Smooth muscle cell (in vitro differentiated cells): ENCODE results near the gene ETV2. TPM values are rescaled to one million over a fixed set of nuclear protein-coding genes. Genes with fewer than 3 reads are reported as not detected.

Experiments
- DNase-seq: peaks from one replicate; lab custom pipeline; 2025; ENCODE audit not compliant: unreplicated experiment; lab: John Stamatoyannopoulos, UW
- H2AFZ ChIP-seq: fragments of 200-600 bp; sonication (generic); 2 replicates; pipeline ENCODE4 v1.6.0; 2016; ENCODE audit warnings: antibody characterized with exemption, low read depth, mild to moderate bottlenecking
- H3F3A ChIP-seq: fragments of 200-600 bp; sonication (generic); 2 replicates; pipeline ENCODE4 v1.6.0; 2017; ENCODE audit warnings: antibody characterized with exemption, low read depth
- H3K27ac ChIP-seq: fragments of 200-600 bp; sonication (generic); 2 replicates; pipeline ENCODE4 v1.5.1; 2016; ENCODE audit warnings: low read depth, mild to moderate bottlenecking
- H3K27me3 ChIP-seq: fragments of 200-600 bp; sonication (generic); 2 replicates; pipeline ENCODE4 v1.6.1; 2016; ENCODE audit warnings: low read depth, mild to moderate bottlenecking
- H3K36me3 ChIP-seq: fragments of 200-600 bp; sonication (generic); 2 replicates; pipeline ENCODE4 v1.5.1; 2016; ENCODE audit warnings: low read depth
- H3K4me1 ChIP-seq: fragments of 200-600 bp; sonication (generic); 2 replicates; pipeline ENCODE4 v1.5.1; 2016; ENCODE audit warnings: low read depth
- H3K4me2 ChIP-seq: fragments of 200-600 bp; sonication (generic); 2 replicates; pipeline ENCODE4 v1.6.0; 2016; ENCODE audit warnings: mild to moderate bottlenecking
- H3K4me3 ChIP-seq: fragments of 200-600 bp; sonication (generic); 2 replicates; pipeline ENCODE4 v1.5.1; 2016; ENCODE audit warnings: mild to moderate bottlenecking
- H3K79me2 ChIP-seq: fragments of 200-600 bp; sonication (generic); 2 replicates; pipeline ENCODE4 v1.6.0; 2016; ENCODE audit warnings: low read depth, mild to moderate bottlenecking
- H3K9ac ChIP-seq: fragments of 200-600 bp; sonication (generic); 2 replicates; pipeline ENCODE4 v1.6.0; 2016; ENCODE audit warnings: low read depth
- H3K9me3 ChIP-seq: fragments of 200-600 bp; sonication (generic); replicated peaks from 2 replicates; pipeline ENCODE4 v1.5.1; 2016; ENCODE audit warnings: low read depth
- H4K20me1 ChIP-seq: fragments of 200-600 bp; sonication (generic); 2 replicates; pipeline ENCODE4 v1.6.0; 2016; ENCODE audit warnings: low read depth
- WGBS: methylation state at CpG from one replicate; pipeline ENCODE4 v1.1.7; 2016; ENCODE audit warnings: low lambda C conversion rate; 5-methylcytosine and 5-hydroxymethylcytosine counted together
- polyA plus RNA-seq: library from polyadenylated mRNA; unstranded; fragments of >200 nt; fragmentation: Nextera tagmentation; extraction: Ambion mirVana; gene quantifications from 2 replicates; pipeline ENCODE4 v1.2.1, GENCODE V29; 2016
- total RNA-seq: library from RNA; depleted of rRNA; stranded (reverse); fragments of >200 nt; gene quantifications from 2 replicates; pipeline ENCODE4 v1.2.3, GENCODE V29; 2014
- TF ChIP-seq, protein P1 (sequence below): fragments of 200-600 bp; sonication (generic); IDR thresholded peaks from 2 replicates; pipeline ENCODE4 v1.5.1; 2017; ENCODE audit warnings: borderline replicate concordance, mild to moderate bottlenecking, antibody characterized with exemption; ENCODE audit not compliant: insufficient read depth, poor library complexity, severe bottlenecking

The ETV2 gene
- total and polyA plus RNA-seq, 2 experiments from 2014 or later = 2.9 TPM; not detected in 1

DNA sequence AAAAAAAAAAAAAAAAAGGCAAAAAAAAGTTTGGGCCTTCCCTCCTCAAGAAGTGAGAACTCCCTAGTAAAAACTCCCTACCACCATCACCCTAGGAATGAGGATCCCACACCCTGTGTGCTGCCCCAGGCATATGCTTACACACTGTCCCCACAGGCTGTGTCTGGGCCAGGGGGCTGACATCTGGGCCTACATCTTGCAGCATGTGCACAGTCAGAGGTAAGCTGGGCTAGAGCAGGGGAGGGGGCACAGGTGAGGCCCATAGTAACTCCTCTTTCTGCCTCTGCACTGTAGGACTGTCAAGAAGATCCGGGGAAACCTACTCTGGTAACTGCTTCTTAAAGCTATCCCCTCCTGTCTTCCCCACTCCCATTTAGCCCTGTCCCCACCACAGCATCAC, 28.0 kb upstream of the ETV2 start:
- Histone ChIP-seq H3F3A (no peaks in the 10 kb centered on the region), H2AFZ (no peak overlapping the region), H3K79me2 (no peaks in the 10 kb centered on the region), H4K20me1 (no peaks in the 10 kb centered on the region), H3K27ac (no peak overlapping the region), H3K36me3 (no peaks in the 10 kb centered on the region), H3K27me3 (no peaks in the 10 kb centered on the region), H3K9ac (no peak overlapping the region), H3K4me3 (no peak overlapping the region), H3K9me3 (no peaks in the 10 kb centered on the region), H3K4me1 (peaks cover 4% of the 10 kb centered on the region), H3K4me2 (peak overlapping the region; percentile 94)
- WGBS = 100% methylated on average over 1 of the region's 1 CpG
- TF ChIP-seq, protein P1, sequence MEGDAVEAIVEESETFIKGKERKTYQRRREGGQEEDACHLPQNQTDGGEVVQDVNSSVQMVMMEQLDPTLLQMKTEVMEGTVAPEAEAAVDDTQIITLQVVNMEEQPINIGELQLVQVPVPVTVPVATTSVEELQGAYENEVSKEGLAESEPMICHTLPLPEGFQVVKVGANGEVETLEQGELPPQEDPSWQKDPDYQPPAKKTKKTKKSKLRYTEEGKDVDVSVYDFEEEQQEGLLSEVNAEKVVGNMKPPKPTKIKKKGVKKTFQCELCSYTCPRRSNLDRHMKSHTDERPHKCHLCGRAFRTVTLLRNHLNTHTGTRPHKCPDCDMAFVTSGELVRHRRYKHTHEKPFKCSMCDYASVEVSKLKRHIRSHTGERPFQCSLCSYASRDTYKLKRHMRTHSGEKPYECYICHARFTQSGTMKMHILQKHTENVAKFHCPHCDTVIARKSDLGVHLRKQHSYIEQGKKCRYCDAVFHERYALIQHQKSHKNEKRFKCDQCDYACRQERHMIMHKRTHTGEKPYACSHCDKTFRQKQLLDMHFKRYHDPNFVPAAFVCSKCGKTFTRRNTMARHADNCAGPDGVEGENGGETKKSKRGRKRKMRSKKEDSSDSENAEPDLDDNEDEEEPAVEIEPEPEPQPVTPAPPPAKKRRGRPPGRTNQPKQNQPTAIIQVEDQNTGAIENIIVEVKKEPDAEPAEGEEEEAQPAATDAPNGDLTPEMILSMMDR = no peak
- DNase-seq = no peak

DNA sequence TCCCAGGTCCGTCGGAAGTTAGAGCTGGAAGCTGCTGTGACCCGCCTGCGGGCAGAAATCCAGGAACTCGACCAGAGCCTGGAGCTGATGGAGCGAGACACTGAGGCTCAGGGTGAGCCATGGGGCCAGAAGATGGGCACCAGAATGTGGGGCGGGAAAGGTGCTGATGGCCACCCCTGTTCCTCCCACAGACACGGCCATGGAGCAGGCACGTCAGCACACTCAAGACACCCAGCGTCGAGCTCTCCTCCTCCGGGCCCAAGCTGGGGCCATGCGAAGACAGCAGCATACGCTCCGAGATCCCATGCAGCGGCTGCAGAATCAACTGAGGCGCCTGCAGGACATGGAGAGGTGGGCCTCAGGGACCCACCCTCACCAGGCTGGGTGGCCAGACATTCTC, 26.5 kb upstream of the ETV2 start:
- Histone ChIP-seq H3K79me2 (no peaks in the 10 kb centered on the region), H3K4me2 (no peak overlapping the region), H3K4me1 (peaks cover 4% of the 10 kb centered on the region), H3K9me3 (no peaks in the 10 kb centered on the region), H2AFZ (no peak overlapping the region), H3K9ac (no peak overlapping the region), H3K4me3 (no peak overlapping the region), H3F3A (no peaks in the 10 kb centered on the region), H3K27me3 (no peaks in the 10 kb centered on the region), H3K27ac (no peak overlapping the region), H3K36me3 (no peaks in the 10 kb centered on the region), H4K20me1 (no peaks in the 10 kb centered on the region)
- no peak for DNase-seq
- TF ChIP-seq, protein P1 = no peak
- 98% methylated on average over 17 of the region's 17 CpGs for WGBS

- WGBS = 93% methylated on average over 7 of the region's 7 CpGs
- no peak overlapping the region for H3K9ac ChIP-seq
- H2AFZ ChIP-seq = no peak overlapping the region
- no peak overlapping the region for H3K4me2 ChIP-seq
- H4K20me1 ChIP-seq = no peaks in the 10 kb centered on the region
- H3K4me3 ChIP-seq = no peak overlapping the region
- H3F3A ChIP-seq = no peaks in the 10 kb centered on the region
- no peaks in the 10 kb centered on the region for H3K36me3 ChIP-seq
- DNase-seq = no peak
- H3K9me3 ChIP-seq = no peaks in the 10 kb centered on the region
- no peaks in the 10 kb centered on the region for H3K79me2 ChIP-seq
- TF ChIP-seq, protein P1 = no peak
- H3K27ac ChIP-seq = no peak overlapping the region
- H3K4me1 ChIP-seq = no peaks in the 10 kb centered on the region
- no peaks in the 10 kb centered on the region for H3K27me3 ChIP-seq
Measured at GRCh38 chr19:35618857-35619256, 22.7 kb upstream of the ETV2 start.

DNA sequence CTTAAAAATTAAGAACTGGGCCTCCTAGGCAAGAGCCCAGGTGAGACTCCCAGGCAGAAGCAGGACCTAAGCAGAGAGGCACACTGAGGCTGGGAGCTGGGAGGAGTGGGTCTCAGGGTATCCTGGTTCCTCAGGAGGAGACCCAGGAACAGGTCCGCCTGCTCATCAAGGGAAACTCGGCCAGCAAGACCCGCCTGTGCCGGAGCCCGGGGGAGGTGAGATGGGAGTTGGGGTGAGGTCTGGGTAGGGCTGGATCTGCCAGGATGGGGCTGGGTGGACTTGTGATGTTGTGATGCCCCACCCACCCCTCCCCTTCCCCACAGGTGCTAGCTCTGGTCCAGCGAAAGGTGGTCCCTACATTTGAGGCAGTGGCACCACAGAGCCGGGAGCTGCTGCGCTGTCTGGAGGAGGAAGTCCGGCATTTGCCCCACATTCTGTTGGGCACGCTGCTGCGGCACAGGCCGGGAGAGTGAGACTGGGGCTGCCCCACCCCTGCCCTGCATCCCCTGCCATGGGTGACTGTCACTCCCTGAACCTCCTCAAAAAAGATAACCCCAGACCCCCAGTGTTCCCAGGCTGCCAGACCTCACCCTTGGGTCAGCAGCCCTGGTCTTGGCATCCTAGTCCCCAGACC, 22.1 kb upstream of the ETV2 start:
- TF ChIP-seq, protein P1 = no peak
- no peaks in the 10 kb centered on the region for H3K4me1 ChIP-seq
- no peaks in the 10 kb centered on the region for H3K27me3 ChIP-seq
- WGBS = 98% methylated on average over 8 of the region's 12 CpGs
- H3K9me3 ChIP-seq = no peaks in the 10 kb centered on the region
- no peaks in the 10 kb centered on the region for H3K36me3 ChIP-seq
- H3K4me2 ChIP-seq = no peak overlapping the region
- H3F3A ChIP-seq = no peaks in the 10 kb centered on the region
- H2AFZ ChIP-seq = no peak overlapping the region
- no peaks in the 10 kb centered on the region for H3K79me2 ChIP-seq
- H4K20me1 ChIP-seq = no peaks in the 10 kb centered on the region
- no peak overlapping the region for H3K27ac ChIP-seq
- DNase-seq = no peak
- no peak overlapping the region for H3K9ac ChIP-seq
- H3K4me3 ChIP-seq = no peak overlapping the region
